ENCODE results near the gene IFT172.
"Not testable (repeated sequence)": the region's sequence is repeated elsewhere in the genome, so short reads cannot be mapped to it uniquely, and the experiment has no call there.

The IFT172 gene

DNA sequence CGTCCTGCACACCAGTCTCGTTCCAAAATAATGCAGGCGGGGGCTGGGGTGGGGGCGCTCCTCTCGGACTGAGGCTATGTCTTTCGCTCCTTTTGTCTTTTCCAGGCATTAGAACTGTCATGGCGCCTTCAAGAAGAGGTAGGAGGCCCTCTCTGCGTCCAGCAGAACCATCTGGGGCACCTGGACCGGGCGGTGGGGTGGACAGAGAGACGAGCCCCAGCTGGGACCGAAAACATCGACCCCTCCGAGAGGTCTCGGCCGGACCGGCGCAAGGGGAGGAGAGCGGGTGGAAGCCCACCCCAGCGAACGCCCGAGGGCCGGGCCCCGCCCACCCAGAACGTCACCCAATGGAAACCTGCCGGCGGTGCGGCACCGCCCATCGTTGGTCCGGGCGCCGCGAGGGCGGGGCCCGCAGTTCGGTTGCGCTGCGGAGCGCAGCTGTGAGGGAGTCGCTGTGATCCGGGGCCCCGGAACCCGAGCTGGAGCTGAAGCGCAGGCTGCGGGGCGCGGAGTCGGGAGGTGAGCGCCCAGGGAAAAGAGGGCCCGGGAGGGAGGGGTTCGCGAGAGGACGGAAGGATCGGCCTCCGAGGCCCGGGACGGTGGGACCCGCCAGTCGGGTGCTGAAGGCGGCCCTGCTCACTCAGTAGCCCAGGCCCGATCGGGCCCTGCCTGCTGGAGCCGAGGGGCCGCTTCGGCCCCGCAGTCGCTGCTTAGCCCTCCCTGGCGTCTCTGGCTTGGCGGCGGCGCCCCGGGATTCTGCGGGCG lies 61.1 kb downstream of the IFT172 start, which contains the start of gene NRBP1:
Gene NRBP1, plus strand, starts transcription at position 419 of the 765 bp plus-strand sequence. CDS start 4,643 bp downstream, outside the sequence.
- FAIRE-seq = no peak
- DNase-seq (ENCODE audit: low spot score) = peak; percentile 74

DNA sequence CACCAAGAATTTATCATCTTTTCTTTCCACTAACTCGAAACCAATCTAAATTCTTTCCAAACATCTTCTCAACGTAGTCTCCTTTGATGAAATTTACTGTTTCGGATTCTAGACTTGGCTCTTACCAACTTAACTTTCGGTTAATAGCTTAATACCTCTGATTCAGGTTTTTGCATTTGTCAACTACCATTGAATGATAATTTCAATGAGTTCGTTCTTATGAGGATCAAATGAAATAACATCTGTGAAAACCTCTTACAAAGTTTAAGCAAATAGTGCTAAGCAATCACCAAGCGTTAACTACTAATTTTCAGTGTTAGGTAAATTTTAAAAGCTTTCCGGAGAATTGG lies 61.7 kb downstream of the IFT172 start:
- FAIRE-seq = no peak
- no peak for DNase-seq (ENCODE audit: low spot score)

DNA sequence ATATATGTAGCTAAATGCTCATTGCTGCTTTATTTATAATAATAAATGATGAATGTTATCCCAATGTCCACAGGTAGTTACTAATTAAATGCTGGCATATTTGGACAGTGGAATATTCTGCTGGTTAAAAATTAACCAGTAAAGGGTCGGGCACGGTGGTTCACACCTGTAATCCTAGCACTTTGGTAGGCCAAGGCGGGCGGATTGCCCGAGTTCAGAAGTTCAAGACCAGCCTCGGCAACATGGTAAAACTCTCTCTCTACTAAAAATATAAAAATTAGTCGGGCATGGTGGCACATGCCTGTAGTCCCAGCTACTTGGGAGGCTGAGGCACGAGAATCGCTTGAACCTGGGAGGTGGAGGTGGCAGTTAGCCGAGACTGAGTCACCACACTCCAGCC lies 64.5 kb downstream of the IFT172 start:
- not testable (repeated sequence) for DNase-seq (ENCODE audit: low spot score); FAIRE-seq

DNA sequence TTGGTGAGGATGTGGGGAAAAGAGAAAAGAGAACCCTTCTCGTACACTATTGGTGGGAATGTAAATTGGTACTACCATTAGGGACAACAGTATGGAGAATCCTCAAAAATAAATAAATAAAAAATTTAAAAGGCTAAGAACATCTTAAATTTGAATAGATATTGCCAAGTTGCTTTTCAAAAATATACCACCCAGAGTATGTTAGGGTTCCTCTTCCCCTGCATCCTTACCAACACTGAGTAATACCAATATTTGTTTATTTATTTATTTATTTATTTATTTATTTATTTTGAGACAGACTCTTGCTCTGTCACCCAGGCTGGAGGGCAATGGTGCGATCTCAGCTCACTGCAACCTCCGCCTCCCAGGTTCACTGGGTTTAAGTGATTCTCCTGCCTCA lies 66.6 kb downstream of the IFT172 start:
- FAIRE-seq = no peak

DNA sequence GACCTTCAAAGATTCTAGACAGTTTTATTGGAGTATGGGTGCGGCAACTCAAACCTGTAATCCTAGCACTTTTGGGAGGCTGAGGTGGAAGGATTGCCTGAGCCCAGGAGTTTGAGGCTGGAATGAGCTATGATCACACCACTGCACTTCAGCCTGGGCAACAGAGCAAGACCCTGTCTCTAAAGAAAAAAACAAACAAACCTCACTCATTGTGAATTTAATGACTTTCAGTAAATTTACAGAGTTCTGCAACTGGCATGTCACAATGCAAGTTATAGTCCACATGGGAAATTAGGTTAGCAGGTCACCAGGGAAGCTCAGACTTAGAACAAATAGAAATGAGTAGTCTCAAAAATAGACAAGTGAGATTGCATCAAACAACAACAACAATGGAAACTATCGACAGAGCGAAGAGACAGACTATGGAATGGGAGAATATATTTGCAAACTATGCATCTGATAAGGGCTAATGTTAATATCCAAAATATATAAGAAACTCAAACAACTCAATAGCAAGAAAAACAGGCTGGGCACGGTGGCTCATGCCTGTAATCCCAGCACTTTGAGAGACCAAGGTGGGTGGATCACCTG lies 67.8 kb downstream of the IFT172 start:
- DNase-seq (ENCODE audit: low spot score) = no peak
- FAIRE-seq = no peak

More for the DNA sequence above, 66.6 kb downstream of the IFT172 start:
- DNase-seq (ENCODE audit: low spot score) = no peak

DNA sequence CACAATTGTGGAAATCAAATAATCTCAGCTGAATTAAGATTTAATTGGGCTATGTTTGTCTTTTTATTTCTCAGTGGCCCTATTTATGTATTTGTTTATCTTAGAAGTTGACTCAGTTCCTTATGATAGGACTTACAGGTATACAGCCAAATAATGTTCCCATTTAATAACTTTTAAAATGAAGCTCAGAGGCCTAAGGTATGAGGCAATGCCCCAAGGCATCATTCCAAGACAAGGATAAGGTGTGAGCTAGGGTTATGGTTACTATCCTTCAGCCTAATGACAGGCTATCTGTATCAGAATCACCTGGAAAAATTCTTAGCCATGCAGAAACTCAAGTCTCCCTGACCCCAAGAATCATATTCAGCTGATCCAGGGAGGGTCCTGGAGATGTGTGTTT lies 68.5 kb downstream of the IFT172 start:
- no peak for DNase-seq (ENCODE audit: low spot score)
- no peak for FAIRE-seq

DNA sequence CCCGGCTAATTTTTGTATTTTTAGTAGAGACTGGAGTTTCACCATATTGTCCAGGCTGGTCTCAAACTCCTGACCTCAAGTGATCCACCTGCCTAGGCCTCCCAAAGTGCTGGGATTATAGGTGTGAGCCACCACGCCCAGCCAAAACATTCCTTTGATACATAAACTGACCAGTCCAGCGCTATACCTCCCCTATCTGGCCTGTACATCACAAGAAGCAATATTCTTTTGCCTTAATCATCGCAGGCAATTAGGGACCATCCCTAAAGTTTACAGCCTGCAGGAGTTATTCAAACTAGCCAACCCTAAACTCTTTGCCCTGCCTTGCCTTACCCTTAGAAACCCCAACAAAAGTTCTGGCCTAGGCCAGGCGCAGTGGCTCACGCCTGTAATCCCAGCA lies 73.4 kb downstream of the IFT172 start:
- FAIRE-seq = no peak
- no peak for DNase-seq (ENCODE audit: low spot score)

DNA sequence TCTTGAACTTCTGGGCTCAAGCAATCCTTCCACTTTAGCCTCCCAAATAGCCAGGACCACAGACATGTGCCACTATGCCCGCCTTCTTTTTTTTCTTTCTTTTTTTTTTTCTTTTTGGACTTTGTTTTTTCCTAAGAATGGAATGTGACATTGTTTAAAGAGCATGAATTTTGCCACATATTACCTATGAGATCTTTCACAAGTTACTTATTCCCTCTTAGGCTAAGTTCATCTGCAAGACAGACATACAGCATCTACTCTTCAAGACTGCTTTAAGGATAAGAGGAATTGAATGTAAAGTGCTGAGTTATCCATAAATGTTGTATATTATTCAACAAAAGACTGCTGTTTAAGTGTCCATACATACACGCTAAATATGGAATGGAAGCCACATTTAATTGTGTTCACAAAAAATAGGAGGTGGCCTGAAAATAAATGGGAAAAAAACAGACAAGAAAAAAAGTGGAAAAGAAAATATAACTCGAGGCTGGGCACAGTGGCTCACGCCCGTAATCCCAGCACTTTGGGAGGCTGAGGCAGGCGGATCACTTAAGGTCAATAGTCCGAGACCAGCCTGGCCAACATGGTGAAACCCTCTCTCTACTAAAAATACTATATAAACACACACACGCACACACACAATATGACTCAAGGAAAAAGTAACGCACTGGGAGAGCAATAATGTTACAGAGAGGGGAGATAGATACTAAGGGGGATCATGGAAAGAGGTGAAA lies 77.0 kb downstream of the IFT172 start:
- no peak for FAIRE-seq
- DNase-seq (ENCODE audit: low spot score) = no peak

DNA sequence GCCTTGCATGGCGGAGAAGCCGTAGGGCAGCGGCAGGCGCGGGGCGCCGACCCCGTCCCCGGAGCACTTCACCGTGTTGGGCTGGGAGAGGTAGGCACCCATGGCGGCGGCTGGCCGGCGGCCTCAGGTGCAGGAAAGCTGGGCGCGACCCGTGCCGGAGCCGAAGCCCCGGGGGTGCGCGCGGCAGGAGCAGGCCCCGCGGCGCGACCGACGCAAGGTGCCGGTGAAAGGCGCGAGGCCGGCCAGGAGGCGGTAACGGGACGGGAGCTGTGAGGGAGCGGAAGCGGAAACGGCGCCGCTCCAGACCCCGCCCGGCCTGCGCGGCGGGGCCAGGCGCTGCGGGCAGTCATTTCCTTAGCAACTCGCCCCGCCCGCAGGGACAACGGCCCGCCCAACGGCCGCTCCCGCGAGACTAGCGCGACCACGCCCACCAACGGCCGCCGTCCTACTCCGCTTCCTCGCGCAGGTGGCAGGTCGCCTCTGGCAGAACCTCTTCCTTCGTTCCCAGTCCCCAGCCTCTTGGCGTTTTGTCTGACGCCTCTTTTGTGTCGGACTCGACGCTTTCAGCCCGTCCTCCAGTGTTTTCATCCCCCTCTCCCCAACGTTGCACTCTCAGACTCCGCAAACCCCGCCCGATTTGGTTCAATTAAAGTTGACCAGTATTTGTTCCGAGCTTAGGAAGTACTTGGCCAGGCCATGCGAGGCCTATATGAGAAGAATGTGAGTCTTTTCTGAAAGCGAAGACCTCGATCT lies 80.0 kb downstream of the IFT172 start, which contains the start of gene PPM1G:
Gene PPM1G, minus strand, starts transcription at position 271 of the 753 bp plus-strand sequence. Its CDS starts 169 bp downstream, at position 102.
- FAIRE-seq (no peak), DNase-seq (ENCODE audit: low spot score) (peak; percentile 82)

DNA sequence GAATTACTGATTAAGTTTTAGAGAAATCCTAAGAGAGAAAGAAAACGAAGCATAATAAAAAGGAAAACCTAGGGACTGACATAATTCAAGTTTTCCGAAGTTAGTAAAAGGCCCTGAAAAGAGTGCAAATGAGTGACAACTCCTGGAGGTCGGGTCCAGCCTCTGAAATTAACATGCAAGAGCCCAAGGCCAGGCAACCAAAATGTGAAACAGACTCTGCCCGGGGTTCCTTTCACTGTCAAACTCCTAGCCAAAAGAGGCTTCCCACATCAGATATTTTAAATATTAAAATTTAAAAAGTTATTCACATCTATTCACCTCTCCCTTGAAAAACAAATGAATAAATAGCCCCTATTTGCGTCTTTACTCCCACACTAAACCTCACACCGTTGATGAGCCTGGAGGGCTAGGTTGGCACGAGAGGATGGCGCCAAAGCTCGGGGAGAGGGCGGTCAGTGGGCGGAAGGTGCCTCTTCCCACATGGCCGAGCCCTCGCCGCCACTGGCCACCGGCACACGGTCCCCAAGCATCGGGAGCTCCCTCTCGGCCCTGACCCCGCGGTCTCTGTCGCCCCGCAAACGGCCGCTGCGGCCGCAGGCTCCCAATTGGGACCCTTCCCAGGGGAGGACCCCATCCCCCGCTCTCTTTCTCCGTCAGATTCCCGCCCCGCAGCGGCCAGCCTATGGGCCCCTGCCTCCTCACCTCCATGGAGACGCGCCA lies 80.8 kb downstream of the IFT172 start:
- no peak for DNase-seq (ENCODE audit: low spot score)
- no peak for FAIRE-seq

DNA sequence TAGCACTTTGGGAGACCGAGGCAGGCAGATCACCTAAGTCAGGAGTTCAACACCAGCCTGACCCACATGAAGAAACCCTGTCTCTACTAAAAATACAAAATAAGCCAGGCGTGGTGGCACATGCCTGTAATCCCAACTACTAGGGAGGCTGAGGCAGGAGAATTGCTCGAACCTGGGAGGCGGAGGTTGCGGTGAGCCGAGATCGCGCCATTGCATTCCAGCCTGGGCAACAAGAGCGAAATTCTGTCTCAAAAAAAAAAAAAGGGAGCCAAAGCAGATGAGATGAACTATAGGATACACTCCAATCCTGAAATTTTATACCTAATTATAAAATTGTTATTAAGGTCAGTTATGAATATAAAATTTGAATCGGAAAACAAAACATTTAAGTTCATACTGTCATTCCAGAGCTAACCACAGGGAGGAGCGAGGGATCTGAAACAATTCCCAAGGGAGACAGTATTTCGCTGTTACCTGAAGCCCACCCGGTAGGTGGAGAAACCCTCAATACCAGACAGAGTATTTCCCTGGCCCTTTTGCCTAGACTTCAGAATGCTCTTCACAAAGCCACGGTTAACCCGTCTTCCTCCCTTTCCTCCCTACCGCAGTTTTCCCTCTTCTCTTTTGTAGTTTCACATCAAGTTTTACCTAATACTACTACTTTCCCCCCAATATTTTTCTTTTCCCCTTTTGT lies 81.6 kb downstream of the IFT172 start:
- peak; percentile 49 for FAIRE-seq

DNA sequence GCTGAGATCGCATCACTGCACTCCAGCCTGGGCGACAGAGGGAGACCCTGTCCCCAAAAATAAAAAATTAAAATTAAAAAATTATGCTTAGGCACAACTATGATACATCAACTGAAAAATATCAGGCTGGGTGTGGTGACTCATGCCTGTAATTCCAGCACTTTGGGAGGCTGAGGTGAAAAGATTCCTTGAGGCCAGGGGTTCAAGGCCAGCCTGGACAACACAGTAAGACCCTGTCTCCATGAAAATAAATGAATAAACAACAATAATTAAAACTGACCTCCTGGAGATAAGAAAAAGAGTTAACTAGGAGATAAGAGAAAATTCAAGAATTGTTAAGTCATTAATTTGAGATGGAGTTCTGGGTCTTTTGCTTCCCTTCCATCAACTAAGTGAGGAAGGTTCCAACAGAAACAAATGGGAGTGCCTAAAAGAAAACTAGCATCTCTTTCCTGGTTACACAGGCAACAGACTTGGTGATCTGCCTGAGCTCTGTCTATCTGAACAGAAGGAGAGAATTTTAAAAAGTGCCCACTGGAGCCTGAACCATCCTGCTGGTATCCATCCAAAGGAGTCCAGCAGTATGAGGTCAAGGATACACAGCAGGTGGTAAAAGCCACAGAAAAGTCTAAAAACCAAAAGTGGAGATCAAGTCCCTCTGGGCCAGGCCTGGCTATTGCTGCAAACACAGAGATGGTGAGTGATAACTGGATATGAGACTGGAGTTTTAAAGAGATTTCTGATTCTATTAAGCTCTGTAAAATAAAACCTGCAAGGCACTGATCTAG lies 89.0 kb downstream of the IFT172 start:
- DNase-seq (ENCODE audit: low spot score) (no peak), FAIRE-seq (no peak)

More for the DNA sequence above, 81.6 kb downstream of the IFT172 start:
- DNase-seq (ENCODE audit: low spot score) = peak; percentile 51

DNA sequence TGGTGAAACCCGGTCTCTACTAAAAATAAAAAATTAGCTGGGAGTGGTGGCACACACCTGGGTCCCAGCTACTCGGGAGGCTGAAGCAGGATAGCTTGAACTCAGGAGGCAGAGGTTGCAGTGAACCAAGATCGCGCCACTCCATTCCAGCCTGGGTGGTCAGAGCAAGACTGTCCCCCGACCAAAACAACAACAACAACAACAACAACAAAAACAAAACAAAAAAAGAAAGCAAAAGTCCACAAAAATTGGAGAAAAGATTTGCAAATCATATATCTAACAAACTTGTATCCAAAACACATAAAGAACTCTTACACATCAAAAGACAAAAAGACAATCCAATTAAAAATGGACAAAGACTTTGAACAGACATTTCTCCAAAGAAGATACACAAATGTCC lies 90.6 kb downstream of the IFT172 start:
- no peak for DNase-seq (ENCODE audit: low spot score)
- FAIRE-seq = no peak
